NCI-H524 (cell line): ENCODE data around the gene FADD.
"Not testable (repeated sequence)": the region's sequence is repeated elsewhere in the genome, so short reads cannot be mapped to it uniquely, and the experiment has no call there.

Experiments
- DNase-seq, 2 experiments: peaks; one replicate each; lab custom pipeline; 2025; lab: John Stamatoyannopoulos, UW

Gene FADD

GRCh38 chr11:70182266-70182665 is 20.8 kb upstream of the FADD start:
- DNase-seq: no peak

GRCh38 chr11:70183032-70183431 is 20.1 kb upstream of the FADD start:
- DNase-seq: no peak

GRCh38 chr11:70183483-70184176 is 19.5 kb upstream of the FADD start:
- DNase-seq: no peak

GRCh38 chr11:70184396-70184795 is 18.7 kb upstream of the FADD start:
- no peak for DNase-seq

GRCh38 chr11:70185348-70186055 is 17.6 kb upstream of the FADD start:
- DNase-seq: no peak

- DNase-seq: no peak
These were observed 16.7 kb upstream of the FADD start for GRCh38 chr11:70186420-70186819.

GRCh38 chr11:70186936-70187335 is 16.2 kb upstream of the FADD start:
- no peak for DNase-seq

GRCh38 chr11:70187771-70188170 is 15.3 kb upstream of the FADD start:
- DNase-seq: no peak

- no peak for DNase-seq
These were observed 13.5 kb upstream of the FADD start for GRCh38 chr11:70189622-70190021.

- peak; percentile 43 to 69 for DNase-seq
These were observed 11.5 kb upstream of the FADD start for GRCh38 chr11:70191495-70192140.

GRCh38 chr11:70192666-70193410 is 10.3 kb upstream of the FADD start:
- peak in 1 of 2 experiments; percentile 9 for DNase-seq

GRCh38 chr11:70193411-70194292 is 9.4 kb upstream of the FADD start:
- DNase-seq: no peak

GRCh38 chr11:70194792-70195791 is 8.0 kb upstream of the FADD start:
- DNase-seq: no peak

GRCh38 chr11:70200212-70200844 is 2.8 kb upstream of the FADD start:
- no peak for DNase-seq

GRCh38 chr11:70201047-70201446 is 2.0 kb upstream of the FADD start:
- not testable (repeated sequence) for DNase-seq

GRCh38 chr11:70201882-70202861 is 924 bp upstream of the FADD start:
- no peak for DNase-seq

GRCh38 chr11:70203751-70204465 is 812 bp downstream of the FADD start:
- DNase-seq: no peak

- no peak for DNase-seq
These were observed 1.3 kb downstream of the FADD start for GRCh38 chr11:70204466-70204799.
